GM21515 (cell line): Measurements from ENCODE around the gene ZBTB7C.

Experiments
- ATAC-seq: cut with Tn5 transposase; IDR thresholded peaks from one replicate; pipeline ENCODE4 v1.9.1; 2021; ENCODE audit not compliant: unreplicated experiment

ZBTB7C gene

DNA sequence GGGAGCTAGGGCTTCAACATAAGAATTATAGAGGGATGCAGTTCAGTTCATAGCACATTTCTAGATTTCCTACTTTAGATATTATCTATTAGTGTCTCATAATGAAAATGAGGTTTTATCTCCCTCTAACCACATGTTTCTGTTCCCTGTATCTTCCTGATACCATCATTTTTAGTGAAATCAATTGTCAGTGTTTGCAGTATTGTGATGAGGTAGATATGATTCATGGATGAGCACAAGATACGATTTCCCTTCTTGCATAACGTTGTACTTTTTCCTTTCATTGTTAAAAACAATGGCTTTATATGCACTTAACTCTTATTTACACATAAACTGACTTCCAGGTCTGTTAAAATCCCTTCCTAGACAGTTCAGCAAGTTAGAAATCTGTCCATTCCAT lies 211.4 kb downstream of the ZBTB7C start:
- ATAC-seq, result no peak

DNA sequence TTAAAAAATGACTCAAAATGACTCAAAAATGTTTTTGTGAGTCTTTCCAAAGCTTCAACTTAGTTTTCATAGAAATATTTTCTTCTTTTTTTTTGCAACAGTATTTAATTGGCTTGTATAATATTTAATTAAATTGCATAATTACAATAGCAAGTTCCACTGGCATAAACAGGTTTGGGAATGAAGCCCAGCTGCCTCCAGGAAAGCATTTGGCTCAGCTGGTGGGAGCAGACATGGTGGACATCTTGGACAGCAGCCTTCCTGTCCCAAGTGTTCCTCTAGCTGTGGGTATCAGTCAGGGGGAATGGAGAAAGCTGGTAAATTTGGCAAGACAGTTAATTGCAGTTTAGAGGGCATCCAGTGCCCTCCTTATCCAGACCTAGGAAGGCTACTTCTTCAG lies 213.4 kb downstream of the ZBTB7C start:
- ATAC-seq, result no peak

- no peak for ATAC-seq
Measured at GRCh38 chr18:48194591-48195181, 214.5 kb downstream of the ZBTB7C start.

DNA sequence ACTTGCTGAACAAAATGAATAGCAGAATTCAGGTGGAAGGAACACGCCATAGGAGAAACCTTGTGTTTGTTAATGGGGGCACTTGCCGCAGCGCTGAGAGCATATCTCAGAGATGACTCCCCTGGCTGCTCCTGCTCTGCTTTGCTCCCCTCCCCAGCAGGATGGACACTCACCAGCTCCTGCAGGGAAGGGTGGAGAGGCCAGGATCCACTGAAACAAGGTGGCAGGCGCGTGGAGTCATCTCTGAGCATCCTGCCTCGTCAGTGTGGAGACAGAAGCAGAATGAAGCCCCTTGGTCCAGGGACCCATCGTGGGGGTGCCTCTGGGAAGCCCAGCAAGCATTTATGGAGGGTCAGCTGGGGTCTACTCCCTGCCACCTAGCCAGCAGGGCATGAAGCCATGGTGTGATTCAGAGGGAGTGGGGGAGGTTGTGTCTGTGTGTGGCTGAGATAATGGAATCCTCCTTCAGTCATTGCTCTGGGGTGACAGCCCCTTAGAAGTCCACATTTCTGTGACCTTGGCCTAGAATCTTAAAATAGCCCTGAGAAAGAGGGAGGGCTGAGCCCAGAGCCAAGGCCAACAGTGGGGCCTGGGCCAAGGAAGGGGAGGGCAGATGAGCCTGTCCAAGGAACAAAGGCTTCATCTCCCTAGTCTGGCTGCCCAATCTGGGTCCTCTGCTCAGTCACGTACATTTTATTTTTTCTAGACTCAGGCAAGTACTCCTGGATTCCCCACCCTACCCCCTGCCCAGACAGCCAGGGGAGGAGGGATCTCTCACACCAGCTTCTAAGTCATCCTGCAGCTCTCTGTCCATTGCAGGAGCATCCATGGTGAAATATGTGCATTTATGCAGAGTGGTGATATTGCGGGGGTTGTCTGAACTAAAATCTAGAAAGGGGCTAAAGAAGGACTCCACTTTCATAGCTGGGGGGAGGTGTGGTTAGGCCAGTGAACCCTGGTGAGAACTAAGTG lies 215.4 kb downstream of the ZBTB7C start:
- ATAC-seq, result no peak

DNA sequence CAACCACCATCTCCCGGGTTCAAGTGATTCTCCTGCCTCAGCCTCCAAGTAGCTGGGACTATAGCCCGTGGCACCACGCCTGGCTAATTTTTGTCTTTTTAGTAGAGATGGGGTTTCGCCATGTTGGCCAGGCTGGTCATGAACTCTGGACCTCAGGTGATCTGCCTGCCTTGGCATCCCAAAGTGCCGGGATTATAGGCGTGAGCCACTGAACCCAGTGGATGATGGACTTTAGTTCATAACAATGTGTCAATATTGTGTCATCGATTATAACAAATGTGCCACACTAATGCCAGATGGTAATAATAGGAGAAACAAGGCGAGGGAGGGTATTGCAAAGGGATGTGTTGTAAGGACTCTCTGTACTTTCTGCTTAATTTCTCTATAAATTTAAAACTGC lies 216.6 kb downstream of the ZBTB7C start:
- ATAC-seq, result no peak

GRCh38 chr18:48191494-48191893 lies 217.7 kb downstream of the ZBTB7C start:
- ATAC-seq, result no peak

GRCh38 chr18:48190994-48191393 lies 218.2 kb downstream of the ZBTB7C start:
- no peak for ATAC-seq

GRCh38 chr18:48188609-48189008 lies 220.6 kb downstream of the ZBTB7C start:
- no peak for ATAC-seq

GRCh38 chr18:48186861-48187260 lies 222.3 kb downstream of the ZBTB7C start:
- no peak for ATAC-seq

DNA sequence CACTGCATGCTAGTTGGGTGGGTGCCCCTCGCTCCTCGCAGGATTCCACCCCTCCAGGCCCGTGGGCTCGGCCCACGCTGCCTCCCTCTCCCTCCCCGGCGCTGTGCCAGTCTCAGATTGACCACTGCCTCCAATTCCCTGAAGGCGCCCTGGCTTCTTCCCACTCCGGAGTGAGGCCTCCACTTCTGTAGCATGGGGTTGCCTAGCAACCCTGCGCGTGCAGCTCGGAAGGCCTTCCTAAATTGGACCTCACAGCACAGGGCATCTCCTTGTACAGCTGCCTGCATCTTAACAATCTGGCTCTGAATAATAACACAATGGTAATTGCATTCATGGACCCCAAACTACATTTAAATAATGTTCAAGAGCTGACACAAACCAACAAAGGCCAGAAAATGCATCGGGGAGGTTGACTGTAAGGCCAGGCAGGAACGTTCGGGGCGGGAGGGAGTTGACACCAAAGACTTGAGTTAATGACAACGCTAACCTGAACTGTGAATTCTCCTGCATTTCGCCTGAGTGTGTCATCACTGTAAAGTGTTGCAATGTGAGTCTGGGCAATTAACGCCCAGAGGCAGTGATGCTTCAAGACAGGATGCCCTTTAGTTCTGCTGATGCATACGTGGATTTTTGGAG lies 222.9 kb downstream of the ZBTB7C start:
- ATAC-seq, result no peak

DNA sequence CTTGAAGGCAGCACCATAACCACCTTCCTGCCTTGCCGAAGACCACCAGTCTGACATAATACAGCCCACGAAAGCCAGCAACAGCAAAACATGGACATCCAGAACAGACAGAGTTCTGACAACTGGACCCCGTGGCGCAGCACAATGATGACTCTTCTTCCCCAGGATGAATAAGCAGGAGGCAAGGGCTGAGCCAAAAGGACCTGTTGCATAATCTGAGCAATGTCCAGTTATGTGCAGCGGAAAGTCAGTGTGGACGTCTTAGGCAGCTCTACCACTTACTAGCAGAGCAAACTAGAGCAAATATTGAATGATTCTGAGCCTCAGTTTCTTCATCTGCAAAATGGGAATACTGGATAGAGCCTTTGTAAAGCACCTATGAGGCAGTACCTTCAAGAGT lies 225.1 kb downstream of the ZBTB7C start:
- ATAC-seq, result no peak

- ATAC-seq, result no peak
Measured at GRCh38 chr18:48183613-48184012, 225.6 kb downstream of the ZBTB7C start.

DNA sequence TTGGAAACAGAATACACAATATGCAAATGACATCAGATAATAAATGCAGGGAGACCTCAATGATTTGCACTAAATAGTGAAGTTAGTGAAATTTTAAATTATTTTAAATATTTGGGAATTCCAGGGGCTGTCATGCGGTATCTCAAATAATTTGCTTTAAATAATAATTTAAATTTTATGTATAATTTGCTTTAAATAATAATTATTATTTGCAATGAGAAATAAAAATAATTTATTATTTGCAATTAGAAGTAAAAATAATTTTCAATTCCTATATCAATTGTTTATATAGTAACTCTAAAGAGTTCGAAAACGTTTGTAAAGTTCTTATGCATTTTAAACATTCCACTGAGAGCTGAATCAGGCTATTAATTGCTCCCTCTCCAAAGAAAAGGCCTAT lies 226.4 kb downstream of the ZBTB7C start:
- ATAC-seq, result no peak

DNA sequence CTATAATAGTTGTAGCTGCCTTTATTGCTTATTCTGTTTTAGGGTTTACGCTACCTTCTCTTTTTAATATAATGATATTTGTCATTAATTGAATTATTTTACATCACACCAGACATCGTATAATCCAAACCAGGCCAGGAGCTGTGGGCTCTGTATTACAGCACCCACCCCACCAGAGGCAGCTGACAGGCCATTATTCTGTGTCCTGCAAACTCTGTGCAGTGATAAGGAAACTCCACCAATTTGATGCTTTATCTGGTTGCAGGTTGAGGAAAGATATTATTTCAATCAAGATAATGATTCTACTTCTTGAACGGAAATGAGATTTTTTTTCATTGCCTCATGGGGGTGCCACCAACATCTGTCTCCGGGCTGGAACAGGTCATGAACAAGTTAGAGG lies 227.3 kb downstream of the ZBTB7C start:
- ATAC-seq, result no peak

DNA sequence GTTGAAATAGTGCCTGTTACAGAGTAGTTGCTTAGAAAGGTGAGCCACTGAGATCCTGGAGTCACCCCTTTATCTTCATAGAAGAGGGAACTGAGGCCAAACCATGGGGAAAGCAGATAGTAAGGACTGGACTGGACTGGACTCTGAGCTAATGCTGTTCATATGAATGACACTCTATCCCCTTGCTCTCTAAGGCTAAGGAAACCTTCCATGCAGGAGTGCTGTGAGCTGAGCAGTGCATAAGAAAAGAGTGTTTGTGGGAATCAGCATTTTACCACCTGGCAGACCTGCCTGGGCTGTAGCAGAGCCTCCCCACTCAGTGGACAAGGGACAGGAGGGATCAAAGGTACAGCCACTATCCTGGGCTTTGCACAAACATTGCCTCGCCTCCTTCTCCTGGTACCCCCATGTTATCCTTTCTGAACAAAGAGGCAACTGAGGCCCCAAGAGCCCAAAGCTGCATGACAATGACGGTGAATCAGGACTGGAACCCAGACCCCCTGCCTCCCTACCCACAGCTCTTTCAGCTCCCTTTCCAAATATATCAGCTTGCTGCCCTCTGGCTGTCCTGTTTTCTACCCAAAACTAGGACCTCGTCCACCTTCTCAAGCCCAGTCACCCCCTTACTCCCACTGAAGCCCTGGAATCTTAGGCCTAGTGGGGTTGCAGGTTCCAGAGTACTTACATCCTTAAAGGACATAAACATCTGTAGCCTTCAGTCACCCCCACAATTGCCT lies 227.9 kb downstream of the ZBTB7C start:
- no peak for ATAC-seq

- ATAC-seq, result no peak
Measured at GRCh38 chr18:48179666-48180065, 229.5 kb downstream of the ZBTB7C start.

DNA sequence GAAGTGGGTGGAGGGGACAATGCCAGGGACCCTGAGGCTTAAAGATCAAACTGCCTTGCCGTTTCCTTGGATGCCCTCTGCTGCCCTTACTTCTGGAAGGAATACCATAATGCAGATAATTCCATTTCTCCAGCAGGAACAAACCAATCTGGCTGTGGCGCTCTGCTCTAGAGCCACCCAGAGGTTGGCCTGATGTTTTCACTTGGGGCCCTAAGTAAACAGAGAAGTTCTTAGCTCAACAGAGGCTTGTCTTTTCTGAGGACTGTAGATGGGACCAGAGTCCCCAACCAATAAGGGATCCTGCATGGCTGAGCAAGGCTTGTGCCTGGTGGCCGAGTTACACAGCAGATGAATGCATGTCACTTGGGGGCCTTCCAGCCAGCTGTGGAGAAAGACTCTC lies 230.2 kb downstream of the ZBTB7C start:
- ATAC-seq, result no peak

DNA sequence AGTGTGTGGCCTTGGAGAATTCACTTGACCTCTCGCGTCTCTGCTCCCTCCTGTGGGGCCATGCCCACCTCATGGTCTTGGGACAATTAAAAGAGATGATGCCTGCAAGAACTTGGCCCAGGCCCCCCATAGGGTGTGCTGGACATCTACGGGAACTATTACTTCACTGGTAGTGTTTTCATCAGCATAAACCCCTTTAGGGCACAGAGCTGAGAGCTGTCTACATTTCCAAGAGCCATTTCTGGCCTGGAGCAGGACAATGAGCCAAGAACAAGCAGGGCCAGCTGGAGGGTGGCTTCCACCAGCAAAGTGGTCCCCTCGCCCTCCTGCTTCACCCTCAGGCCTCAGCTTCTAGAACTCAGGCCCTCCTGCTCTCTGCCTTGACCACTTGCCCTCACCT lies 232.3 kb downstream of the ZBTB7C start:
- no peak for ATAC-seq

DNA sequence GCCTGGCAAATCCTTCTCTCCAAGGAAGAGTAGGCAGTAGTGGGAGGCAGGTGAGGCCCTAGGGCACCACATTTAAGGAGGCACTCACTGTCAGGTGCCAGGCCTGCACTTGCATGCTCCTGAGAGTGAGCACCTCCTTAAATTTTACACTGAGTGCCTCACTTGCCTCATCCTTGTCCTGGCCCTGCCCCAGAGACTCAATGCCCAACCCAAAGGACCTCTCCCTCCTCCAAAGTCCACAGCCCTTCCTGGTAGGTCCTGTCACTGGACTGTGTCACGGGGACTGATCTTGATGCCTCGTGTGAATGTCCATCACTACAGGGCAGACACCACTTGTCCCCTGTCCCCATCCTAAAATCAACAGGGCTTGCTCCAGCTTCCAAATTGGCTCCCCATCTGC lies 235.6 kb downstream of the ZBTB7C start:
- no peak for ATAC-seq

DNA sequence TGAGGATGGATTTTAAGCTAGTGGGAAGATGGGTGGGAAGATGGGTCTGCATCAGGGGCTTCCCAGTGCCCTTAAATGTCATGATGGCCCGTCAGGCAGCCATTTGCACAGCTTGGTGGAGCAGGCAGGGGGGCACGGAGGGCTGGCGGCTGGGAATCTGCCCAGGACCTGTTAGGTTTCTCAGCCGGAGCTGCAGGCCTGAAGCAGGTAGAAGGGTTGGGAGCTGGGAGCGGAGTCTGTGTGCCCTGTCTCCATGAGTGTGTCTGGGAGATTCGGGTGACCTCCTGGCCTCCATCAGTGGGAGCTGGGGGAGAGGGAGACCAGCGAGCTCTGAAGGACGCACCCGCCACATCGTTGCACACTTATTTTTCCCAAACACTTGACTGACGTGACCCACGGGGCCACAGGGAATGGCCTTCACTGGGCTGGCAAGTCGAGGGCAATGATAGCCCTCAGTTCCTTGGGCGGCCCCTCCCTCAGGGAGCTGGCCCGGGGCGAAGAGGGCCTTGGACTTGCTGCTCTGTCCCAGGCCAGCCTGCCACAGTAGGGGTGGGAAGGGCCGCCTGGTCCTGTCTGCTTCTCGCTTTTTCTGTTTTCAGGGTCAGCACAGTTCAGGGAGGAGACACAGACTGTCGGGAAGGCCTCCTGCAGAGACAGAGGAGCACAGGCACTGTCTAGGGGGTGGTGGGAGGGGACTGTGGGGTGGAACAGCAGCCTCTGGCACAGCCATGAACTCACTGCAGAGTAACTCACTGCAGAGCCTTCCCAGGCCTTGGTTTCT lies 236.8 kb downstream of the ZBTB7C start:
- no peak for ATAC-seq
